CD4-positive, alpha-beta T cell treated with Interleukin-17A for 4 hours (primary cell): ENCODE data around the gene ZNF223.
A peak's percentile ranks its signal among the peaks of the same experiment; 100 is the strongest.

Experiments
- DNase-seq: peaks from one replicate; pipeline ENCODE4 v3.0.0-alpha.2; 2020; ENCODE audit warnings: mixed read lengths

The ZNF223 gene

GRCh38 chr19:44072543-44073401 is 20.9 kb downstream of the ZNF223 start:
- no peak for DNase-seq

- no peak for DNase-seq
Observed at GRCh38 chr19:44076325-44076724, 24.5 kb downstream of the ZNF223 start.

GRCh38 chr19:44092108-44092507 is 40.3 kb downstream of the ZNF223 start:
- no peak for DNase-seq

GRCh38 chr19:44093931-44094765 is 42.3 kb downstream of the ZNF223 start, which contains the start of gene ZNF224:
Gene ZNF224, plus strand, starts transcription at chr19:44094361. Its CDS starts 3,513 bp downstream, at chr19:44097874.
- peak; percentile 86 for DNase-seq

GRCh38 chr19:44107751-44108150 is 55.9 kb downstream of the ZNF223 start:
- no peak for DNase-seq

GRCh38 chr19:44109458-44109857 is 57.6 kb downstream of the ZNF223 start:
- DNase-seq = no peak

- no peak for DNase-seq
Observed at GRCh38 chr19:44111910-44112463, 60.2 kb downstream of the ZNF223 start.

- DNase-seq = no peak
Observed at GRCh38 chr19:44112802-44113137, 60.9 kb downstream of the ZNF223 start.

GRCh38 chr19:44113138-44113783 is 61.4 kb downstream of the ZNF223 start, which contains the start of gene ZNF225:
Gene ZNF225, plus strand, starts transcription at chr19:44113399. Its CDS starts 2,429 bp downstream, at chr19:44115828.
- DNase-seq = peak; percentile 87

DNA sequence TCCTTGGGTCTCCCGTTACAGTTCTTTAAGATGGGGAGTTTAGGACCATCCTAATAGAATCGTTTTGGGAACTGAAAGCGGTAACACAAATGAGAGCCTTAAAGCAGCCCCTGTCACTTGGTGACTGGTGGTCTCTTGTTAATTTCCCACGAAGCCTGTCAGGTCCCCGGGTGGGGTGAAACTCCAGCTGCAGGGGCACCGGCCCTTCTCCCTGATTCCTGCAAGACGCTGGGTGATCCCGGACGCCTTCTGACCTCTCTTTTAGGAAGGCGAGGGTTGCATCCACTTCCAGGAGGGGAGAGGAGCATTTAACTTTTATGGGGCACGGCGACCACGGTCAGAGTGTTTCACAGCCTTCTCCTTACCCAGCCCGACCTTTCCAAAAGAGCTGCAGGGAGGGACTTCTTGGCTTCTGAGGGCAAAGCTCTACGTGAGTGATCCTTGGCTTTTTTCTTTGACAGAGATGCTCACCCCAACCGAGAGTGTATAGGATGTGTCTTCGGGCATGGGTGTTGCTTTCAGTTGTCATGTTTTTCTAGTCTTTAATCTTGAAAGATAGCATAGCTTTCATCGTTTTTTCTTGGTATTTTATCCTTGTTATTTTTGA is 62.1 kb downstream of the ZNF223 start:
- no peak for DNase-seq
